H1 (cell line): Measurements from ENCODE around the gene SMYD3. TPM values are rescaled to one million over a fixed set of nuclear protein-coding genes. Genes with fewer than 3 reads are reported as not detected.

Experiments
- CTCF ChIA-PET: fragments of 300-600 bp; sonication (Branson Sonifier 250); formaldehyde crosslinking; loops from one replicate; lab custom pipeline; 2021; ENCODE audit not compliant: partially characterized antibody; lab: Charles Lee
- POLR2A ChIA-PET: fragments of 300-600 bp; sonication (Branson Sonifier 250); formaldehyde crosslinking; loops from one replicate; lab custom pipeline; 2021; ENCODE audit warnings: inconsistent platforms; ENCODE audit not compliant: partially characterized antibody; lab: Charles Lee
- DNase-seq, 2 experiments: peaks; one replicate each; pipeline versions ENCODE4 v3.0.0 to v3.0.0-alpha.2; 2010 to 2022; ENCODE audit warnings: low spot score in 2 of 2, low read depth in 1 of 2, mixed read lengths in 1 of 2
- FAIRE-seq: peaks from 2 replicates; lab custom pipeline; 2011; peaks lifted over from hg19 to GRCh38; lab: Jason Lieb, UNC
- H2AFZ ChIP-seq: 2 replicates; pipeline ENCODE4 v1.8.1; 2012; ENCODE audit warnings: low read length, inconsistent platforms
- H2AK5ac ChIP-seq: 2 replicates; pipeline ENCODE4 v1.6.1; 2013; ENCODE audit warnings: low read depth, low read length
- H2BK120ac ChIP-seq: replicated peaks from 2 replicates; pipeline ENCODE3; 2013; ENCODE audit warnings: low read depth, low read length, inconsistent platforms
- H2BK12ac ChIP-seq: 2 replicates; pipeline ENCODE4 v1.6.1; 2013; ENCODE audit warnings: low read depth, low read length
- H2BK15ac ChIP-seq: 2 replicates; pipeline ENCODE4 v1.6.1; 2013; ENCODE audit warnings: low read length
- H2BK20ac ChIP-seq: 2 replicates; pipeline ENCODE4 v1.6.1; 2013; ENCODE audit warnings: low read length
- H2BK5ac ChIP-seq: 2 replicates; pipeline ENCODE4 v1.6.1; 2013; ENCODE audit warnings: low read depth, low read length
- H3K14ac ChIP-seq: 2 replicates; pipeline ENCODE4 v1.6.1; 2013; ENCODE audit warnings: inconsistent platforms; ENCODE audit not compliant: insufficient read length
- H3K18ac ChIP-seq: 2 replicates; pipeline ENCODE4 v1.6.1; 2013; ENCODE audit warnings: low read length; ENCODE audit errors: extremely low read depth
- H3K23ac ChIP-seq: 2 replicates; pipeline ENCODE4 v1.6.1; 2013; ENCODE audit warnings: inconsistent platforms; ENCODE audit not compliant: insufficient read length
- H3K23me2 ChIP-seq: 2 replicates; pipeline ENCODE4 v1.6.1; 2013; ENCODE audit warnings: low read depth, low read length
- H3K27ac ChIP-seq: 2 replicates; pipeline ENCODE4 v1.6.1; 2011; ENCODE audit warnings: low read depth, low read length, inconsistent platforms
- H3K27me3 ChIP-seq, 4 experiments: replicated peaks in 1 of 4; 1 replicate in 1 of 4; 2 replicates in 3 of 4; pipeline versions ENCODE4 v1.6.1 to v1.8.1; 2011 to 2013; ENCODE audit warnings: low read length in 3 of 4, mild to moderate bottlenecking in 3 of 4, inconsistent platforms in 2 of 4, mixed read lengths in 2 of 4, moderate library complexity in 1 of 4; ENCODE audit not compliant: control insufficient read depth in 3 of 4, insufficient read depth in 3 of 4; ENCODE audit errors: extremely low read depth in 1 of 4
- H3K36me3 ChIP-seq, 4 experiments: 2 replicates each; pipeline versions ENCODE4 v1.6.1 to v1.8.1; 2011 to 2013; ENCODE audit warnings: mild to moderate bottlenecking in 4 of 4, low read length in 3 of 4, moderate library complexity in 2 of 4, control low read depth in 1 of 4, inconsistent platforms in 1 of 4; ENCODE audit not compliant: insufficient read depth in 4 of 4, control insufficient read depth in 2 of 4
- H3K4ac ChIP-seq: replicated peaks from 2 replicates; pipeline ENCODE3; 2013; ENCODE audit warnings: low read length, low read depth, mixed read lengths, inconsistent platforms; ENCODE audit not compliant: insufficient read length
- H3K4me1 ChIP-seq, 4 experiments: replicated peaks in 1 of 4; 1 replicate in 1 of 4; 2 replicates in 3 of 4; pipeline versions ENCODE4 v1.6.1 to v1.8.1; 2011 to 2013; ENCODE audit warnings: low read length in 3 of 4, inconsistent platforms in 2 of 4, mixed read lengths in 1 of 4; ENCODE audit not compliant: insufficient read depth in 4 of 4, control insufficient read depth in 3 of 4
- H3K4me2 ChIP-seq, 2 experiments: 2 replicates each; pipeline versions ENCODE4 v1.6.1 to v1.8.1; 2011 to 2013; ENCODE audit warnings: low read depth in 2 of 2, low read length in 2 of 2, control low read depth in 1 of 2, inconsistent platforms in 1 of 2, mild to moderate bottlenecking in 1 of 2; ENCODE audit not compliant: insufficient read depth in 1 of 2
- H3K4me3 ChIP-seq, 4 experiments: fragments of 200-600, 300-600 bp in 1 of 4; sonication (generic), shearing (Covaris generic), sonication (Bioruptor Twin) in 1 of 4; 2 replicates each; pipeline versions ENCODE4 v1.5.1 to v1.8.1; 2011 to 2016; ENCODE audit warnings: low read length in 4 of 4, low read depth in 3 of 4, control low read depth in 2 of 4, inconsistent platforms in 2 of 4, mild to moderate bottlenecking in 2 of 4, mixed read lengths in 1 of 4, moderate library complexity in 1 of 4; ENCODE audit not compliant: insufficient read depth in 2 of 4; ENCODE audit errors: extremely low read depth in 1 of 4
- H3K56ac ChIP-seq: replicated peaks from 2 replicates; pipeline ENCODE3; 2013; ENCODE audit warnings: low read depth, mild to moderate bottlenecking, mixed read lengths, low read length, inconsistent platforms; ENCODE audit not compliant: insufficient read length
- H3K79me1 ChIP-seq: 2 replicates; pipeline ENCODE4 v1.6.1; 2013; ENCODE audit warnings: low read depth, low read length, control low read depth
- H3K79me2 ChIP-seq, 2 experiments: 2 replicates each; pipeline versions ENCODE4 v1.6.1 to v1.8.1; 2012 to 2013; ENCODE audit warnings: low read length in 2 of 2, mild to moderate bottlenecking in 2 of 2, inconsistent platforms in 1 of 2; ENCODE audit not compliant: insufficient read depth in 2 of 2, control insufficient read depth in 1 of 2
- H3K9ac ChIP-seq, 4 experiments: replicated peaks in 1 of 4; 1 replicate in 1 of 4; 2 replicates in 3 of 4; pipeline versions ENCODE4 v1.6.1 to v1.8.1; 2011 to 2013; ENCODE audit warnings: low read depth in 3 of 4, low read length in 3 of 4, control low read depth in 2 of 4, mild to moderate bottlenecking in 2 of 4, moderate library complexity in 2 of 4, inconsistent platforms in 1 of 4; ENCODE audit errors: extremely low read depth in 1 of 4
- H3K9me3 ChIP-seq, 2 experiments: 2 replicates each; pipeline versions ENCODE4 v1.6.1 to v1.8.1; 2012 to 2013; ENCODE audit warnings: mild to moderate bottlenecking in 2 of 2, moderate library complexity in 2 of 2, control low read depth in 1 of 2, inconsistent platforms in 1 of 2, low read depth in 1 of 2, low read length in 1 of 2, mixed read lengths in 1 of 2; ENCODE audit not compliant: insufficient read depth in 2 of 2
- H4K20me1 ChIP-seq, 2 experiments: replicated peaks in 1 of 2; 2 replicates each; pipeline versions ENCODE3 to v1.8.1; 2011 to 2013; ENCODE audit warnings: inconsistent platforms in 2 of 2, low read length in 2 of 2, mild to moderate bottlenecking in 1 of 2; ENCODE audit not compliant: insufficient read depth in 2 of 2, control insufficient read depth in 1 of 2
- H4K5ac ChIP-seq: 2 replicates; pipeline ENCODE4 v1.6.1; 2013; ENCODE audit warnings: low read length, low read depth, mixed read lengths, inconsistent platforms; ENCODE audit not compliant: insufficient read length
- H4K8ac ChIP-seq: 2 replicates; pipeline ENCODE4 v1.8.0; 2013; ENCODE audit warnings: mild to moderate bottlenecking, moderate library complexity, low read length, inconsistent platforms; ENCODE audit not compliant: insufficient read depth; ENCODE audit errors: extremely low read depth
- H4K91ac ChIP-seq: replicated peaks from 2 replicates; pipeline ENCODE3; 2013; ENCODE audit warnings: low read length, mixed read lengths, inconsistent platforms; ENCODE audit not compliant: insufficient read length
- CREB1 ChIP-seq: IDR thresholded peaks from 2 replicates; pipeline ENCODE4 v1.6.1; 2012; ENCODE audit warnings: inconsistent platforms
- EGR1 ChIP-seq: IDR thresholded peaks from 2 replicates; pipeline ENCODE4 v1.6.1; 2011; ENCODE audit warnings: low read depth, low read length, borderline replicate concordance
- GTF2F1 ChIP-seq: IDR thresholded peaks from 2 replicates; pipeline ENCODE4 v1.6.1; 2012; ENCODE audit warnings: low read depth, low read length, improper control_type of control experiment, borderline replicate concordance
- KDM1A ChIP-seq: fragments of 200-600, 300-600 bp; sonication (generic); IDR thresholded peaks from 2 replicates; pipeline ENCODE4 v1.7.1; 2016; ENCODE audit warnings: mild to moderate bottlenecking, low read length, borderline replicate concordance
- MAFK ChIP-seq: IDR thresholded peaks from 2 replicates; pipeline ENCODE4 v1.6.1; 2012; ENCODE audit warnings: low read depth, mild to moderate bottlenecking, improper control_type of control experiment, low read length
- POU5F1 ChIP-seq: IDR thresholded peaks from 2 replicates; pipeline ENCODE4 v1.6.1; 2011; ENCODE audit warnings: low read depth, mild to moderate bottlenecking, low read length, moderate library complexity
- RXRA ChIP-seq: IDR thresholded peaks from 2 replicates; pipeline ENCODE4 v1.6.1; 2011; ENCODE audit warnings: low read depth, mild to moderate bottlenecking, low read length, moderate library complexity; ENCODE audit not compliant: insufficient read depth
- TEAD4 ChIP-seq: IDR thresholded peaks from 2 replicates; pipeline ENCODE4 v1.6.1; 2012; ENCODE audit warnings: low read depth, low read length, inconsistent platforms, mixed read lengths
- WGBS, 2 experiments: shearing (Covaris generic) in 1 of 2; methylation state at CpG; one replicate each; pipeline versions ENCODE4 v1.1.6 to v1.1.7; 2013 to 2015; ENCODE audit warnings: low lambda C conversion rate in 2 of 2, mixed read lengths in 2 of 2, inconsistent platforms in 1 of 2, low coverage in 1 of 2, missing lambda C conversion rate in 1 of 2; ENCODE audit not compliant: insufficient replicate concordance in 2 of 2, insufficient coverage in 1 of 2, insufficient read length in 1 of 2; ENCODE audit errors: extremely low coverage in 1 of 2, missing lambda C conversion rate in 1 of 2; 5-methylcytosine and 5-hydroxymethylcytosine counted together
- polyA plus RNA-seq, 7 experiments: library from polyadenylated mRNA; depleted of rRNA in 3 of 7; stranded (reverse) in 5 of 7; unstranded in 2 of 7; fragments of >200 nt in 5 of 7; fragments of 200-250 nt in 2 of 7; gene quantifications; 1 replicate in 5 of 7; 2 replicates in 1 of 7; 4 replicates in 1 of 7; pipeline versions ENCODE4 v1.2.1 to v1.2.3, GENCODE V29; 2011 to 2013; ENCODE audit warnings: missing spikeins in 2 of 7, mixed read lengths in 2 of 7
- total RNA-seq: library from RNA; stranded (reverse); fragmentation: NEBNext Ultra II Directional; extraction: Animal tissue kit (Norgen Biotek cat#: 25700); gene quantifications from 2 replicates; pipeline ENCODE4 v1.2.1, GENCODE V29; 2021
- TF ChIP-seq, protein P1 (sequence below): IDR thresholded peaks from 2 replicates; pipeline ENCODE4 v1.6.1; 2011; ENCODE audit warnings: low read depth, mild to moderate bottlenecking, low read length; ENCODE audit not compliant: insufficient read depth
- TF ChIP-seq, protein P2 (sequence below): IDR thresholded peaks from 2 replicates; pipeline ENCODE4 v1.6.1; 2012; ENCODE audit warnings: inconsistent platforms
- TF ChIP-seq, protein P3 (sequence below): IDR thresholded peaks from 2 replicates; pipeline ENCODE4 v1.6.1; 2012; ENCODE audit warnings: low read length, inconsistent platforms

Gene SMYD3
- total and polyA plus RNA-seq, 2 of the 8 experiments (the other 6 are each of a cell fraction or from before 2014, with no cell fraction given), result 17.3 to 25.4 TPM

DNA sequence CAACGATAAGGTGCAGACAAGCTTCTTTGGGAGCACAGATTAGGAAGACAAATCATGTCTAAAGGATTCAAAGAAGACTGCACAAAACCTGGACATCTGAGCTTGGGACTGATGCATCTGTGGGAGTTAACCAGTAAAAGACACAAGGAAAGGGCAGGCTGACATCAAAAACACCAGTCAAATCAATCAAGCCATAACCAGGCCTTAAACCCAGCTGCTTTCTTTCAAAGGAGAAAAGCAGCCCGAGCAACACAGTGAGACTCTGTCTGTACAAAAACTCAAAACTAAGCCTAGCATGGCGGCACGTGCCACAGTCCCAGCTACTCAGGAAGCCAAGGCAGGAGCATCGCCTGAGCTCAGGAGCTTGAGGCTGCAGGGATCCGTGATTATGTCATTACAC is 411.6 kb downstream of the SMYD3 start:
- no peaks in the 10 kb centered on the region for H4K20me1 ChIP-seq
- H2BK20ac ChIP-seq, result no peak overlapping the region
- no peak overlapping the region for H3K14ac ChIP-seq
- no peaks in the 10 kb centered on the region for H3K4me1 ChIP-seq
- 89% methylated on average over 6 of the region's 6 CpGs; no CpG with 5 or more reads in 1 of the 2 experiments for WGBS, 2 experiments
- H3K9me3 ChIP-seq, result no peaks in the 10 kb centered on the region
- no peak overlapping the region for H3K9ac ChIP-seq
- no peaks in the 10 kb centered on the region for H3K36me3 ChIP-seq
- POLR2A ChIA-PET, result interaction anchor here (0.7 kb wide), 1 partner anchor 549 kb away, joined by 3 read pairs; no protein-coding TSS in a partner anchor
- no peak overlapping the region for H4K91ac ChIP-seq
- no peak overlapping the region for H2BK12ac ChIP-seq
- no peaks in the 10 kb centered on the region for H3K79me1 ChIP-seq
- no peak overlapping the region for H3K4me3 ChIP-seq
- H3K56ac ChIP-seq, result no peak overlapping the region
- no peak overlapping the region for H3K4me2 ChIP-seq
- no peak overlapping the region for H3K27ac ChIP-seq
- H2BK120ac ChIP-seq, result no peak overlapping the region
- H3K18ac ChIP-seq, result no peak overlapping the region
- no peak overlapping the region for H4K8ac ChIP-seq
- TF ChIP-seq, protein P1, sequence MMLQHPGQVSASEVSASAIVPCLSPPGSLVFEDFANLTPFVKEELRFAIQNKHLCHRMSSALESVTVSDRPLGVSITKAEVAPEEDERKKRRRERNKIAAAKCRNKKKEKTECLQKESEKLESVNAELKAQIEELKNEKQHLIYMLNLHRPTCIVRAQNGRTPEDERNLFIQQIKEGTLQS, result no peak
- TF ChIP-seq MAFK (no peak), EGR1 (no peak), POU5F1 (no peak), CREB1 (no peak), GTF2F1 (no peak), TEAD4 (no peak), KDM1A (no peak), RXRA (no peak)
- TF ChIP-seq, protein P2, sequence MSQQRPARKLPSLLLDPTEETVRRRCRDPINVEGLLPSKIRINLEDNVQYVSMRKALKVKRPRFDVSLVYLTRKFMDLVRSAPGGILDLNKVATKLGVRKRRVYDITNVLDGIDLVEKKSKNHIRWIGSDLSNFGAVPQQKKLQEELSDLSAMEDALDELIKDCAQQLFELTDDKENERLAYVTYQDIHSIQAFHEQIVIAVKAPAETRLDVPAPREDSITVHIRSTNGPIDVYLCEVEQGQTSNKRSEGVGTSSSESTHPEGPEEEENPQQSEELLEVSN, result no peak
- TF ChIP-seq, protein P3, sequence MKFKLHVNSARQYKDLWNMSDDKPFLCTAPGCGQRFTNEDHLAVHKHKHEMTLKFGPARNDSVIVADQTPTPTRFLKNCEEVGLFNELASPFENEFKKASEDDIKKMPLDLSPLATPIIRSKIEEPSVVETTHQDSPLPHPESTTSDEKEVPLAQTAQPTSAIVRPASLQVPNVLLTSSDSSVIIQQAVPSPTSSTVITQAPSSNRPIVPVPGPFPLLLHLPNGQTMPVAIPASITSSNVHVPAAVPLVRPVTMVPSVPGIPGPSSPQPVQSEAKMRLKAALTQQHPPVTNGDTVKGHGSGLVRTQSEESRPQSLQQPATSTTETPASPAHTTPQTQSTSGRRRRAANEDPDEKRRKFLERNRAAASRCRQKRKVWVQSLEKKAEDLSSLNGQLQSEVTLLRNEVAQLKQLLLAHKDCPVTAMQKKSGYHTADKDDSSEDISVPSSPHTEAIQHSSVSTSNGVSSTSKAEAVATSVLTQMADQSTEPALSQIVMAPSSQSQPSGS, result no peak
- CTCF ChIA-PET, result interaction anchor here (0.7 kb wide), 1 partner anchor 17 kb away, joined by 3 read pairs; no protein-coding TSS in a partner anchor
- H2BK15ac ChIP-seq, result no peak overlapping the region
- H3K27me3 ChIP-seq, result no peaks in the 10 kb centered on the region
- no peak overlapping the region for H3K4ac ChIP-seq
- H4K5ac ChIP-seq, result no peak overlapping the region
- no peaks in the 10 kb centered on the region for H3K23me2 ChIP-seq
- DNase-seq (no peak), FAIRE-seq (no peak)
- no peaks in the 10 kb centered on the region for H3K79me2 ChIP-seq
- no peak overlapping the region for H2AK5ac ChIP-seq
- H2AFZ ChIP-seq, result no peak overlapping the region
- H2BK5ac ChIP-seq, result no peak overlapping the region
- H3K23ac ChIP-seq, result no peak overlapping the region
